Measurements from ENCODE around the gene FAM163B.
"Not testable (repeated sequence)": the region's sequence is repeated elsewhere in the genome, so short reads cannot be mapped to it uniquely, and the experiment has no call there.

The FAM163B gene

DNA sequence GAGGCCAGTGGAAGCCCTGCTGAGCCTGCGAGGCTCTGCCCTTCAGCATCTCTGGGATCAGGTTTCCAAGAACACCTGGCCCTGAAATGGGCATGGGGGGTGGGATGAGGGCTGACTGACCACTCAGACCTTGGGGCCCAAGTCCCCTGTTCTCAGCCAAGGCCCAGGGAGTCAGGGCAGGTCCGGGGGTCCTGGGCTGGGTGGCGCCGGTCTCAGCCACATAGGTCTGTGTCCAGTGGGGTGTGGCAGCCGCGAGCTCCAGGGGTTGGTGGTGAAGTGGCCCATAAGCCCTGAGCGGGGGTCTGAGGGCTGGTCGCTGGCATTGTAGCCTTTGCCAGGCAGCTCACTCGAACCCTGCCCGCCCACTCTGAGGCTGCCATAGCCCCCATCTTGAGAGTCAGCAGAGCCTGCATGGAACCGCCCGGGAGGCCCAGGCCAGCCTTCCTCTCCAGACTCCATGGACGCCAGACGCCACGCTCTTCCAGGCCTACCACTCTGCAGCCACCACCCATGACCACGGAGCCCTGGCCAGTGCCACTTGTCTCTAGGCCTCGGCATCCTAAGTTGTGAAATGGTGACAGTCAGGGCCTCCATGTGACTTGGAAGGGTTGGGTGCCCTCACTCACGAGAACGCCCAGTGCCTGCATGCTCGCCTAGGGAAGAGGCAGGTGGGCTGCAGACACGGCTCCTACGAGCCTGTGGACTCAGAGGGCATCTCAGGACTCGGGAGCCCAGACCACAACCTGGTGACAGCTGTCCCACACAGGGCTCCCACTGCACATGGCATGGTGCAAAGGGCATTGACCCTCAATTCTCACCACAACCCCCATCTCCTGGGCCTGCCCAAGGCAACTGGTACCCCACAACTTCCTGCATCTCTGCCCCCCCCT lies 20.3 kb upstream of the FAM163B start:
- peaks cover 15% of the 10 kb centered on the region for H3K9me3 ChIP-seq (ENCODE audit: control insufficient read depth, low read length)
- H3K36me3 ChIP-seq (ENCODE audit: control insufficient read depth, insufficient read depth, low read length) = no peaks in the 10 kb centered on the region
- H3K4me3 ChIP-seq (ENCODE audit: extremely low read depth, insufficient read depth, low read length, poor library complexity, severe bottlenecking) = no peak overlapping the region
- no peak overlapping the region for H3K27ac ChIP-seq (ENCODE audit: low read depth, low read length, severe bottlenecking)
- peaks cover 23% of the 10 kb centered on the region for H3K4me1 ChIP-seq (ENCODE audit: control insufficient read depth, insufficient read depth, low read length, poor library complexity, severe bottlenecking)
- 95% methylated on average over 21 to 22 of the region's 23 CpGs for WGBS, 2 experiments (ENCODE audit: insufficient coverage in 2 of 2)

GRCh38 chr9:133628766-133629165 lies 19.6 kb upstream of the FAM163B start:
- Histone ChIP-seq H3K27ac (ENCODE audit: low read depth, low read length, severe bottlenecking) (no peak overlapping the region), H3K36me3 (ENCODE audit: control insufficient read depth, insufficient read depth, low read length) (no peaks in the 10 kb centered on the region), H3K9me3 (ENCODE audit: control insufficient read depth, low read length) (peaks cover 15% of the 10 kb centered on the region), H3K4me3 (ENCODE audit: extremely low read depth, insufficient read depth, low read length, poor library complexity, severe bottlenecking) (no peak overlapping the region), H3K4me1 (ENCODE audit: control insufficient read depth, insufficient read depth, low read length, poor library complexity, severe bottlenecking) (peaks cover 16% of the 10 kb centered on the region)
- WGBS, 2 experiments (ENCODE audit: insufficient coverage in 2 of 2) = 89 to 91% methylated on average over 8 of the region's 8 CpGs

GRCh38 chr9:133627341-133627740 lies 18.2 kb upstream of the FAM163B start:
- Histone ChIP-seq H3K4me1 (ENCODE audit: control insufficient read depth, insufficient read depth, low read length, poor library complexity, severe bottlenecking) (peaks cover 4% of the 10 kb centered on the region), H3K36me3 (ENCODE audit: control insufficient read depth, insufficient read depth, low read length) (no peaks in the 10 kb centered on the region), H3K4me3 (ENCODE audit: extremely low read depth, insufficient read depth, low read length, poor library complexity, severe bottlenecking) (no peak overlapping the region), H3K27ac (ENCODE audit: low read depth, low read length, severe bottlenecking) (no peak overlapping the region), H3K9me3 (ENCODE audit: control insufficient read depth, low read length) (peaks cover 15% of the 10 kb centered on the region)
- 83 to 100% methylated on average over 2 of the region's 3 CpGs for WGBS, 2 experiments (ENCODE audit: insufficient coverage in 2 of 2)

GRCh38 chr9:133626008-133626407 lies 16.8 kb upstream of the FAM163B start:
- not testable (repeated sequence) for H3K36me3 ChIP-seq (ENCODE audit: control insufficient read depth, insufficient read depth, low read length); H3K27ac ChIP-seq (ENCODE audit: low read depth, low read length, severe bottlenecking); H3K4me3 ChIP-seq (ENCODE audit: extremely low read depth, insufficient read depth, low read length, poor library complexity, severe bottlenecking); H3K4me1 ChIP-seq (ENCODE audit: control insufficient read depth, insufficient read depth, low read length, poor library complexity, severe bottlenecking)
- H3K9me3 ChIP-seq (ENCODE audit: control insufficient read depth, low read length) = peaks cover 15% of the 10 kb centered on the region

- 75 to 90% methylated on average over 3 of the region's 5 CpGs for WGBS, 2 experiments (ENCODE audit: insufficient coverage in 2 of 2)
- H3K9me3 ChIP-seq (ENCODE audit: control insufficient read depth, low read length) = peaks cover 15% of the 10 kb centered on the region
These were observed 13.4 kb upstream of the FAM163B start for GRCh38 chr9:133622555-133622954.

DNA sequence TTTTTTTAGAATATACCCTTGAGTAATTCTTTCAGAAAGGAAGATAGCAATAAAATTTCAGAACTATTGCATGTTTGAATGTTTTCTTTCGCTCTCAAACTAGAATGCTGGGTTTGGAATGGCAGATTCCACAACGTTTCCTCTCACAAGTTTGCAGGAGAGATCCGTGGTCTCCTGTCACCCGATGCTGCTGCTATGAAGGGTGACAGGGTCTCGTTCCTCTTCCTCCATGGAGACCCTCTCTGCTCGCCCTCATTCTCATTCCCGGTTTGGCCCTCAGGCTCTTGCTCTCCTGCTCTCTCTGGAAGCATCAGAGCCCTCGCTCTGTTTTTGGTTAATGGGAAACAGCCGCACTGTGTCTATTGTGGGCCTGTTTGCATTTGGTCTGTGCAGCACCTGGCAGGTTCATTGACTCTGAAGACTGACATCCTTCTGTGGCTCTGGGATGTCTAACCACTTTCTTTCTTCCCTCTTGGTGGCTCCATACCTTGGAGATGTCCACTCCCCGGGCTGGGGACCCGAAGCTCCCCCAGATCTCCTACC lies 12.6 kb upstream of the FAM163B start:
- 77 to 84% methylated on average over 9 to 11 of the region's 11 CpGs for WGBS, 2 experiments (ENCODE audit: insufficient coverage in 2 of 2)
- peaks cover 14% of the 10 kb centered on the region for H3K9me3 ChIP-seq (ENCODE audit: control insufficient read depth, low read length)
- H3K4me3 ChIP-seq (ENCODE audit: extremely low read depth, insufficient read depth, low read length, poor library complexity, severe bottlenecking) = no peak overlapping the region
- no peaks in the 10 kb centered on the region for H3K36me3 ChIP-seq (ENCODE audit: control insufficient read depth, insufficient read depth, low read length)
- H3K4me1 ChIP-seq (ENCODE audit: control insufficient read depth, insufficient read depth, low read length, poor library complexity, severe bottlenecking) = no peaks in the 10 kb centered on the region
- no peak overlapping the region for H3K27ac ChIP-seq (ENCODE audit: low read depth, low read length, severe bottlenecking)

More at GRCh38 chr9:133622555-133622954, 13.4 kb upstream of the FAM163B start:
- Histone ChIP-seq H3K27ac (ENCODE audit: low read depth, low read length, severe bottlenecking) (no peak overlapping the region), H3K36me3 (ENCODE audit: control insufficient read depth, insufficient read depth, low read length) (no peaks in the 10 kb centered on the region), H3K4me1 (ENCODE audit: control insufficient read depth, insufficient read depth, low read length, poor library complexity, severe bottlenecking) (no peaks in the 10 kb centered on the region), H3K4me3 (ENCODE audit: extremely low read depth, insufficient read depth, low read length, poor library complexity, severe bottlenecking) (no peak overlapping the region)

GRCh38 chr9:133619791-133620190 lies 10.6 kb upstream of the FAM163B start:
- Histone ChIP-seq H3K4me1 (ENCODE audit: control insufficient read depth, insufficient read depth, low read length, poor library complexity, severe bottlenecking) (no peaks in the 10 kb centered on the region), H3K9me3 (ENCODE audit: control insufficient read depth, low read length) (no peaks in the 10 kb centered on the region), H3K27ac (ENCODE audit: low read depth, low read length, severe bottlenecking) (no peak overlapping the region), H3K4me3 (ENCODE audit: extremely low read depth, insufficient read depth, low read length, poor library complexity, severe bottlenecking) (no peak overlapping the region), H3K36me3 (ENCODE audit: control insufficient read depth, insufficient read depth, low read length) (no peaks in the 10 kb centered on the region)
- 65 to 66% methylated on average over 6 to 7 of the region's 8 CpGs for WGBS, 2 experiments (ENCODE audit: insufficient coverage in 2 of 2)

DNA sequence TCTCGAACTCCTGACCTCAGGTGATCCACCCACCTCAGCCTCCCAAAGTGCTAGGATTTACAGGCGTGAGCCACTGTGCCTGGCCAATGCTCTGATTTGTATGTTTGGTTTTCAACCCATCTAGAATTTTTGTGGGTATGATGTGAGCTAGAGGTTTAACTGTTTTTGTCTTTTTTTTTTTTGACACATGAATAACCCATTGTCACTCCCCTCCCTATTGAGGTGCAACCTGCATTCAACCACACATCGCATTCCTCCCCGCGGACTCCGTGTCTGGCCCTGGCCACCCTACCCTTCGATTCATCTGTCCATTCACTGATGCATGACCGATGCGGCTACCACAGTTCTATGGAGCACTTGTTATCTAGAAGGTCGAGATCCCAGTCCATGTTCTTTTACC lies 9.5 kb upstream of the FAM163B start:
- Histone ChIP-seq H3K36me3 (ENCODE audit: control insufficient read depth, insufficient read depth, low read length) (no peaks in the 10 kb centered on the region), H3K27ac (ENCODE audit: low read depth, low read length, severe bottlenecking) (no peak overlapping the region), H3K9me3 (ENCODE audit: control insufficient read depth, low read length) (no peaks in the 10 kb centered on the region), H3K4me3 (ENCODE audit: extremely low read depth, insufficient read depth, low read length, poor library complexity, severe bottlenecking) (no peak overlapping the region), H3K4me1 (ENCODE audit: control insufficient read depth, insufficient read depth, low read length, poor library complexity, severe bottlenecking) (no peaks in the 10 kb centered on the region)
- 85 to 88% methylated on average over 8 to 9 of the region's 10 CpGs for WGBS, 2 experiments (ENCODE audit: insufficient coverage in 2 of 2)

DNA sequence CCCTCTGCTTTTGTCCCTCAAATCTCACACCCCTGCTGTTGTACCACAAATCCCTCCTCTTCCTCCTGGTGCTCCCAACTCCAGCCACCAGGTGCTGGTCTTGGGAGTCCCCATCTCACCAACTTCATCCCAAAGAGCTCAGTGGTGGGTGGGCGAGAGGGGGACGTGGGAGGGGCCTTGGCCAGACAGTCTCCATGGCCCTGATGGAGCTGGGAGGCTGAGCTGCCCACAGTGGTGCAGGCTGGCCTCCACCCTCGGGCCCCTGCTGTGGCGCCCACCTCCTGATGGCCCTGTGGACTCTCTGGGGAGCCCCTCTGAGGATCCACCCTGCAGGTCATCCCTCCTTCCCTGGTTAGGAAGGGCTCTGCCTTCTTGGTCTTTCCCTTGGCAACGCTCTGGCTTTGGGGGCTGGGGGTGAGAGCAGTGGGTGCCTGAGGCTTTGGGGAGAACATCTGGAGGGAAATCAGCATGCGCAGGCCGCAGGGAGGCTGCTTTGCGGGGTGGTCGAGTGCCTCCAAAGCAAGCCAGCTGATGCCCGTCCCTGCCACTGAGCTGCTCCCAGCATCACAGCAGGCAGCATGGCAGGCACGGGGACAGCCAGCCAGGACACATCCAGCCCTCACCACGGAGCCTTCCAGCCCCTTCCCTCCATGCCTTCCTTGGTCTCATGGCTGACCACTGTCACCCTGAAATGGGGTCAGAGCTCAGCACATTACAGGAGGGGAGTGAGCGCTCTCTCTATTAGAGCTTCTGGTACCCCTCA lies 7.6 kb upstream of the FAM163B start:
- Histone ChIP-seq H3K9me3 (ENCODE audit: control insufficient read depth, low read length) (no peaks in the 10 kb centered on the region), H3K27ac (ENCODE audit: low read depth, low read length, severe bottlenecking) (no peak overlapping the region), H3K4me1 (ENCODE audit: control insufficient read depth, insufficient read depth, low read length, poor library complexity, severe bottlenecking) (no peaks in the 10 kb centered on the region), H3K36me3 (ENCODE audit: control insufficient read depth, insufficient read depth, low read length) (no peaks in the 10 kb centered on the region), H3K4me3 (ENCODE audit: extremely low read depth, insufficient read depth, low read length, poor library complexity, severe bottlenecking) (no peak overlapping the region)
- WGBS, 2 experiments (ENCODE audit: insufficient coverage in 2 of 2) = 88 to 89% methylated on average over 7 to 11 of the region's 13 CpGs

DNA sequence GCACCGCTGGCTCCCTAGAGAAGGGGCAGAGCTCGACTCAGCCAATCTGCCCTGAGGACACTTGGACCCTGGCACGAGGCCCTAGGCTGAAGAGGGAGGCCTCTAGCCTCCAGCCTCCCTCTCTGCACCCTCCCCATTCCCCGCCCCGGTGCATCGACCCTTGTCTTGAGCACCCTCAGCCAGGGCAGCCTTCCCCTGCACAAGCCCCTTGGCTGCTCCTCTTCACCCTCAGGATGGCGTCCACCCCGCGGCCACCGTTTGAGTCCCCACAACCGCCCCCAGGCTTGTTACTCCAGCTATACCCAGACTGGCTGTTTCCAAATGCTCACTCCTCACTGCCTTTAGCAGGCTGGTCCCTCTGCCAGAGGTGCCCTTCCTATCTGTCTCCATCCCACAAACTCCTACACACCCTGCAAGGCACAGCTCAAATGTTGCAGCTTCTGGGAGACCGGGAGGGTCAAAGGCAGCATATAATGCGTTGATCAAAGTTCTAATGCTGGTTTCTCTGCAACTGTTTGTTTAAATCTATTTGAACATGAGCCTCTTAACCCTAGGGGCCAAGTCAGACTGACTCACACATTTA lies 6.5 kb upstream of the FAM163B start:
- H3K9me3 ChIP-seq (ENCODE audit: control insufficient read depth, low read length) = no peaks in the 10 kb centered on the region
- no peak overlapping the region for H3K4me3 ChIP-seq (ENCODE audit: extremely low read depth, insufficient read depth, low read length, poor library complexity, severe bottlenecking)
- H3K4me1 ChIP-seq (ENCODE audit: control insufficient read depth, insufficient read depth, low read length, poor library complexity, severe bottlenecking) = no peaks in the 10 kb centered on the region
- WGBS, 2 experiments (ENCODE audit: insufficient coverage in 2 of 2) = 83 to 91% methylated on average over 10 to 12 of the region's 13 CpGs
- H3K36me3 ChIP-seq (ENCODE audit: control insufficient read depth, insufficient read depth, low read length) = no peaks in the 10 kb centered on the region
- H3K27ac ChIP-seq (ENCODE audit: low read depth, low read length, severe bottlenecking) = no peak overlapping the region
